H9 (cell line): ENCODE results near the gene ATP2B2. TPM values are rescaled to one million over a fixed set of nuclear protein-coding genes. Genes with fewer than 3 reads are reported as not detected.
A peak's percentile ranks its signal among the peaks of the same experiment; 100 is the strongest.

Source experiments
- DNase-seq: peaks from one replicate; pipeline ENCODE4 v3.0.0-alpha.2; 2017
- H2AFZ ChIP-seq: one replicate; pipeline ENCODE4 v1.6.1; 2013; ENCODE audit warnings: mild to moderate bottlenecking, low read length, control low read depth, moderate library complexity
- H2AK5ac ChIP-seq: 2 replicates; pipeline ENCODE4 v1.6.1; 2013; ENCODE audit warnings: low read length, control low read depth, mixed read lengths; ENCODE audit not compliant: insufficient read length
- H2BK120ac ChIP-seq: one replicate; pipeline ENCODE4 v1.6.1; 2013; ENCODE audit warnings: low read depth, mild to moderate bottlenecking, low read length, control low read depth, inconsistent platforms; ENCODE audit not compliant: poor library complexity, severe bottlenecking
- H2BK12ac ChIP-seq: 2 replicates; pipeline ENCODE4 v1.6.1; 2013; ENCODE audit warnings: low read length, control low read depth, mixed read lengths, low read depth; ENCODE audit not compliant: insufficient read length
- H2BK15ac ChIP-seq: 2 replicates; pipeline ENCODE4 v1.6.1; 2013; ENCODE audit warnings: low read depth, low read length, control low read depth
- H2BK20ac ChIP-seq: one replicate; pipeline ENCODE4 v1.6.1; 2013; ENCODE audit warnings: low read depth, mild to moderate bottlenecking, low read length, control low read depth, inconsistent platforms; ENCODE audit not compliant: poor library complexity, severe bottlenecking
- H2BK5ac ChIP-seq: 2 replicates; pipeline ENCODE4 v1.6.1; 2013; ENCODE audit warnings: low read length, control low read depth, mixed read lengths; ENCODE audit not compliant: insufficient read length
- H3K14ac ChIP-seq: 2 replicates; pipeline ENCODE4 v1.6.1; 2013; ENCODE audit warnings: low read length, control low read depth; ENCODE audit not compliant: insufficient read depth
- H3K18ac ChIP-seq: 2 replicates; pipeline ENCODE4 v1.6.1; 2013; ENCODE audit warnings: low read depth, mild to moderate bottlenecking, mixed read lengths, low read length, control low read depth; ENCODE audit not compliant: insufficient read length
- H3K23ac ChIP-seq: 2 replicates; pipeline ENCODE4 v1.6.1; 2013; ENCODE audit warnings: low read length, control low read depth, mixed read lengths, low read depth; ENCODE audit not compliant: insufficient read length
- H3K23me2 ChIP-seq: 2 replicates; pipeline ENCODE4 v1.6.1; 2013; ENCODE audit warnings: low read depth, mild to moderate bottlenecking, mixed read lengths, low read length, control low read depth; ENCODE audit not compliant: insufficient read length, poor library complexity, severe bottlenecking
- H3K27ac ChIP-seq: 2 replicates; pipeline ENCODE4 v1.5.1; 2013; ENCODE audit warnings: low read length, control low read depth, mixed read lengths, low read depth; ENCODE audit not compliant: insufficient read length
- H3K27me3 ChIP-seq: 2 replicates; pipeline ENCODE4 v1.6.1; 2013; ENCODE audit warnings: low read length, control low read depth, inconsistent platforms; ENCODE audit not compliant: insufficient read depth
- H3K4ac ChIP-seq: 2 replicates; pipeline ENCODE4 v1.6.1; 2013; ENCODE audit warnings: low read depth, mild to moderate bottlenecking, control low read depth, inconsistent platforms, low read length, moderate library complexity
- H3K4me1 ChIP-seq: 2 replicates; pipeline ENCODE4 v1.6.1; 2013; ENCODE audit warnings: low read length, control low read depth, inconsistent platforms; ENCODE audit not compliant: insufficient read depth
- H3K4me2 ChIP-seq: 2 replicates; pipeline ENCODE4 v1.6.1; 2013; ENCODE audit warnings: low read length, control low read depth, mixed read lengths; ENCODE audit not compliant: insufficient read length, insufficient read depth
- H3K56ac ChIP-seq: 2 replicates; pipeline ENCODE4 v1.6.1; 2013; ENCODE audit warnings: low read depth, mild to moderate bottlenecking, mixed read lengths, low read length, control low read depth; ENCODE audit not compliant: insufficient read length
- H3K79me1 ChIP-seq: 2 replicates; pipeline ENCODE4 v1.6.1; 2013; ENCODE audit warnings: low read depth, mild to moderate bottlenecking, moderate library complexity, low read length, control low read depth, inconsistent platforms; ENCODE audit not compliant: insufficient read depth, poor library complexity, severe bottlenecking
- H3K79me2 ChIP-seq: 2 replicates; pipeline ENCODE4 v1.6.1; 2013; ENCODE audit warnings: low read length, control low read depth, inconsistent platforms; ENCODE audit not compliant: insufficient read depth
- H3K9ac ChIP-seq: 2 replicates; pipeline ENCODE4 v1.6.1; 2013; ENCODE audit warnings: low read length, control low read depth, mixed read lengths; ENCODE audit not compliant: insufficient read length; ENCODE audit errors: extremely low read depth
- H3K9me3 ChIP-seq: one replicate; pipeline ENCODE4 v1.6.1; 2013; ENCODE audit warnings: low read depth, low read length, inconsistent platforms; ENCODE audit not compliant: control insufficient read depth
- H3T11ph ChIP-seq: one replicate; pipeline ENCODE4 v1.6.1; 2013; ENCODE audit warnings: mild to moderate bottlenecking, low read length, control low read depth, inconsistent platforms
- H4K20me1 ChIP-seq: one replicate; pipeline ENCODE4 v1.6.1; 2013; ENCODE audit not compliant: control insufficient read depth, insufficient read length, insufficient read depth
- H4K5ac ChIP-seq: 2 replicates; pipeline ENCODE4 v1.6.1; 2013; ENCODE audit warnings: low read depth, mild to moderate bottlenecking, mixed read lengths, low read length, control low read depth; ENCODE audit not compliant: insufficient read length
- H4K8ac ChIP-seq: replicated peaks from 2 replicates; pipeline ENCODE4 v1.6.1; 2013; ENCODE audit warnings: low read length, control low read depth, mixed read lengths, low read depth; ENCODE audit not compliant: insufficient read length
- H4K91ac ChIP-seq: 2 replicates; pipeline ENCODE4 v1.6.1; 2013; ENCODE audit warnings: low read depth, mild to moderate bottlenecking, moderate library complexity, mixed read lengths, low read length, control low read depth; ENCODE audit not compliant: insufficient read length
- H3K27ac Mint-ChIP-seq, 3 experiments: 2 replicates in 2 of 3; 3 replicates in 1 of 3; pipeline ENCODE4 v1.8.0; 2020 to 2021; ENCODE audit warnings: mixed read lengths in 3 of 3, mild to moderate bottlenecking in 1 of 3, moderate library complexity in 1 of 3
- H3K27me3 Mint-ChIP-seq: 2 replicates; pipeline ENCODE4 v1.8.0; 2021; ENCODE audit warnings: low read depth, mild to moderate bottlenecking, moderate library complexity, mixed read lengths
- H3K36me3 Mint-ChIP-seq, 3 experiments: 2 replicates in 2 of 3; 3 replicates in 1 of 3; pipeline ENCODE4 v1.8.0; 2020 to 2021; ENCODE audit warnings: low read depth in 3 of 3, mixed read lengths in 3 of 3; ENCODE audit not compliant: insufficient read depth in 1 of 3
- H3K4me1 Mint-ChIP-seq, 2 experiments: 2 replicates each; pipeline ENCODE4 v1.8.0; 2020; ENCODE audit warnings: mixed read lengths in 2 of 2
- H3K4me3 Mint-ChIP-seq, 2 experiments: 2 replicates in 1 of 2; 3 replicates in 1 of 2; pipeline ENCODE4 v1.8.0; 2020 to 2021; ENCODE audit warnings: mild to moderate bottlenecking in 2 of 2, mixed read lengths in 2 of 2, moderate library complexity in 1 of 2
- H3K9me3 Mint-ChIP-seq, 2 experiments: 2 replicates in 1 of 2; 3 replicates in 1 of 2; pipeline ENCODE4 v1.8.0; 2020; ENCODE audit warnings: mild to moderate bottlenecking in 2 of 2, mixed read lengths in 2 of 2, moderate library complexity in 1 of 2
- CTCF ChIP-seq: fragments of 200-600 bp; sonication (generic); conservative IDR thresholded peaks from 3 replicates; pipeline ENCODE4 v1.8.0; 2021; ENCODE audit warnings: antibody characterized with exemption, mild to moderate bottlenecking
- WGBS: extraction: QIAGEN DNeasy Blood & Tissue Kit; methylation state at CpG from one replicate; pipeline ENCODE4 v1.1.7; 2013; ENCODE audit warnings: missing lambda C conversion rate, low lambda C conversion rate, mixed read lengths; ENCODE audit not compliant: insufficient read length; ENCODE audit errors: extremely low coverage; 5-methylcytosine and 5-hydroxymethylcytosine counted together
- total RNA-seq: library from RNA; stranded (reverse); gene quantifications from 2 replicates; pipeline ENCODE4 v1.2.1, GENCODE V29; 2021

ATP2B2 gene
- total RNA-seq, 1 experiment from 2014 or later: 0.33 TPM

GRCh38 chr3:10280177-10280529 is 225.2 kb downstream of the ATP2B2 start:
- DNase-seq: no peak
- Histone ChIP-seq H3T11ph (no peak overlapping the region), H2BK5ac (no peak overlapping the region), H3K4me1 (no peaks in the 10 kb centered on the region), H3K9ac (no peak overlapping the region), H3K4ac (no peak overlapping the region), H2BK12ac (no peak overlapping the region), H3K18ac (no peak overlapping the region), H4K91ac (no peak overlapping the region), H4K20me1 (no peaks in the 10 kb centered on the region), H2BK120ac (no peak overlapping the region), H2AK5ac (no peak overlapping the region), H2BK15ac (no peak overlapping the region), H3K79me1 (peaks cover 4% of the 10 kb centered on the region), H3K23ac (no peak overlapping the region), H3K27ac (no peak overlapping the region), H3K9me3 (no peaks in the 10 kb centered on the region), H3K23me2 (no peaks in the 10 kb centered on the region), H3K14ac (no peak overlapping the region), H2BK20ac (no peak overlapping the region), H4K5ac (no peak overlapping the region), H3K56ac (no peak overlapping the region), H3K27me3 (no peaks in the 10 kb centered on the region), H4K8ac (no peak overlapping the region), H3K4me2 (no peak overlapping the region), H3K79me2 (peaks cover 2% of the 10 kb centered on the region; the same call in 1 of the 2 replicates), H2AFZ (no peak overlapping the region)
- Mint-ChIP-seq H3K36me3 (peaks cover 12 to 55% (median 42%) of the 10 kb centered on the region in 3 experiments; a peak in 6 of 7 replicates), H3K9me3 (no peaks in the 10 kb centered on the region), H3K4me1 (peaks cover 0 to 1% of the 10 kb centered on the region in 2 experiments; a peak in 1 of 4 replicates), H3K4me3 (no peak overlapping the region), H3K27ac (no peak overlapping the region), H3K27me3 (no peaks in the 10 kb centered on the region)
- WGBS: no CpG with 5 or more reads among the region's 5 CpGs
- TF ChIP-seq CTCF: peak; percentile 52
